A549 (cell line): Measurements from ENCODE around the gene CALML4. TPM values are rescaled to one million over a fixed set of nuclear protein-coding genes. Genes with fewer than 3 reads are reported as not detected.
"Not testable (repeated sequence)": the region's sequence is repeated elsewhere in the genome, so short reads cannot be mapped to it uniquely, and the experiment has no call there.

Experiments used
- ATAC-seq, 2 experiments: fragments of 200-7000 bp in 1 of 2; fragments of >200 bp in 1 of 2; cut with Nextera tagmentation in 1 of 2; cut with Tn5 transposase in 1 of 2; 3 replicates each; pipeline versions ENCODE4 v1.8.0 to v1.9.1; 2018 to 2020; ENCODE audit warnings: mild to moderate bottlenecking in 1 of 2, moderate library complexity in 1 of 2
- CTCF ChIA-PET: fragments of 300-600 bp; sonication (Branson Sonifier 250); formaldehyde crosslinking; extraction: SDS; loops from one replicate; lab custom pipeline; 2021; ENCODE audit warnings: antibody characterized with exemption, inconsistent platforms; lab: Yijun Ruan, JAX
- POLR2A ChIA-PET: fragments of 350-600 bp; formaldehyde crosslinking; extraction: SDS; loops from one replicate; lab custom pipeline; 2021; ENCODE audit warnings: antibody characterized with exemption, inconsistent platforms; lab: Yijun Ruan, JAX
- DNase-seq, 2 experiments: peaks; one replicate each; pipeline versions ENCODE4 v3.0.0 to v3.0.0-alpha.2; 2011 to 2016; ENCODE audit warnings: low read depth in 1 of 2, low spot score in 1 of 2
- FAIRE-seq: peaks from 2 replicates; lab custom pipeline; 2011; peaks lifted over from hg19 to GRCh38; lab: Jason Lieb, UNC
- H3K27ac ChIP-seq, 2 experiments: fragments of >200 bp; sonication (Bioruptor Twin); formaldehyde crosslinking; 3 replicates each; pipeline ENCODE4 v1.5.1; 2016 to 2017
- H3K4me1 ChIP-seq: fragments of >200 bp; sonication (Bioruptor Twin); formaldehyde crosslinking; 3 replicates; pipeline ENCODE4 v1.6.1; 2016
- H3K4me2 ChIP-seq: fragments of >200 bp; sonication (Bioruptor Twin); formaldehyde crosslinking; 3 replicates; pipeline ENCODE4 v1.6.1; 2016
- H3K4me3 ChIP-seq: fragments of >200 bp; sonication (Bioruptor Twin); formaldehyde crosslinking; 3 replicates; pipeline ENCODE4 v1.5.1; 2016
- H3K9me3 ChIP-seq: fragments of >200 bp; sonication (Bioruptor Twin); formaldehyde crosslinking; 3 replicates; pipeline ENCODE4 v1.6.1; 2016
- BCL3 ChIP-seq: fragments of >200 bp; sonication (Bioruptor Twin); formaldehyde crosslinking; IDR thresholded peaks from 3 replicates; pipeline ENCODE4 v1.6.1; 2016
- CBX8 ChIP-seq: fragments of 200-600 bp; sonication (generic); IDR thresholded peaks from 2 replicates; pipeline ENCODE4 v1.6.1; 2016
- E2F6 ChIP-seq: IDR thresholded peaks from 2 replicates; pipeline ENCODE4 v1.6.1; 2012; ENCODE audit warnings: low read depth, borderline replicate concordance
- EP300 ChIP-seq, 2 experiments: fragments of >200 bp; sonication (Bioruptor Twin); formaldehyde crosslinking; IDR thresholded peaks; 2 replicates in 1 of 2; 3 replicates in 1 of 2; pipeline ENCODE4 v1.6.1; 2016 to 2017
- ESRRA ChIP-seq: fragments of 150-350 bp; IDR thresholded peaks from 2 replicates; pipeline ENCODE4 v1.6.1; 2014; ENCODE audit warnings: mild to moderate bottlenecking, low read length, borderline replicate concordance
- GATA3 ChIP-seq: IDR thresholded peaks from 2 replicates; pipeline ENCODE4 v1.6.1; 2012; ENCODE audit warnings: borderline replicate concordance
- HES2 ChIP-seq: fragments of >200 bp; sonication (Bioruptor Twin); formaldehyde crosslinking; IDR thresholded peaks from 2 replicates; pipeline ENCODE4 v1.6.1; 2016
- HEYL ChIP-seq: fragments of 250-450 bp; sonication (Bioruptor Pico); IDR thresholded peaks from 2 replicates; pipeline ENCODE4 v1.8.0; 2021; ENCODE audit warnings: mild to moderate bottlenecking, moderate library complexity
- HOXB13 ChIP-seq: fragments of 250-450 bp; sonication (Bioruptor Pico); IDR thresholded peaks from 2 replicates; pipeline ENCODE4 v1.5.0; 2020; ENCODE audit warnings: low read depth, mild to moderate bottlenecking, moderate library complexity
- HOXB5 ChIP-seq: fragments of 250-450 bp; sonication (Bioruptor Pico); IDR thresholded peaks from 2 replicates; pipeline ENCODE4 v1.5.0; 2020; ENCODE audit warnings: mild to moderate bottlenecking, moderate library complexity
- JUN ChIP-seq, 2 experiments: fragments of >200 bp; sonication (Bioruptor Twin); formaldehyde crosslinking; IDR thresholded peaks; 2 replicates in 1 of 2; 3 replicates in 1 of 2; pipeline ENCODE4 v1.6.1; 2016 to 2017
- KDM5A ChIP-seq: fragments of 200-600 bp; sonication (generic); IDR thresholded peaks from 2 replicates; pipeline ENCODE4 v1.6.1; 2016; ENCODE audit warnings: antibody characterized with exemption, mild to moderate bottlenecking
- MAZ ChIP-seq: fragments of 150-350 bp; IDR thresholded peaks from 2 replicates; pipeline ENCODE4 v1.6.1; 2014; ENCODE audit warnings: antibody characterized with exemption, low read depth, low read length, borderline replicate concordance
- NFE2L2 ChIP-seq: fragments of 150-350 bp; conservative IDR thresholded peaks from 2 replicates; pipeline ENCODE4 v1.6.1; 2014; ENCODE audit warnings: low read length
- NR3C1 ChIP-seq: fragments of >200 bp; sonication (Bioruptor Twin); formaldehyde crosslinking; IDR thresholded peaks from 3 replicates; pipeline ENCODE4 v1.6.1; 2017
- POLR2A ChIP-seq: IDR thresholded peaks from 2 replicates; pipeline ENCODE4 v1.6.1; 2012; ENCODE audit warnings: mild to moderate bottlenecking, low read length
- RAD21 ChIP-seq, 2 experiments: fragments of >200 bp in 1 of 2; sonication (Bioruptor Twin) in 1 of 2; formaldehyde crosslinking in 1 of 2; IDR thresholded peaks in 1 of 2; conservative IDR thresholded peaks in 1 of 2; 2 replicates in 1 of 2; 3 replicates in 1 of 2; pipeline ENCODE4 v1.6.1; 2012 to 2018; ENCODE audit warnings: inconsistent platforms in 1 of 2
- RARB ChIP-seq: fragments of 250-450 bp; sonication (Bioruptor Pico); IDR thresholded peaks from 2 replicates; pipeline ENCODE4 v1.8.0; 2021; ENCODE audit warnings: mild to moderate bottlenecking, moderate library complexity
- RCOR1 ChIP-seq: fragments of 150-350 bp; IDR thresholded peaks from 2 replicates; pipeline ENCODE4 v1.6.1; 2014; ENCODE audit warnings: antibody characterized with exemption, low read length, low read depth
- TP53 ChIP-seq: fragments of 250-450 bp; sonication (Bioruptor Pico); IDR thresholded peaks from 2 replicates; pipeline ENCODE4 v1.5.0; 2021; ENCODE audit warnings: mild to moderate bottlenecking, moderate library complexity
- ZNF302 ChIP-seq: fragments of 250-450 bp; sonication (Bioruptor Pico); IDR thresholded peaks from 2 replicates; pipeline ENCODE4 v1.9.0; 2021; ENCODE audit warnings: inconsistent platforms, mild to moderate bottlenecking, moderate library complexity
- WGBS: methylation state at CpG from one replicate; pipeline ENCODE4 v1.1.6; 2017; ENCODE audit errors: missing lambda C conversion rate; 5-methylcytosine and 5-hydroxymethylcytosine counted together
- polyA plus RNA-seq, 4 experiments: library from polyadenylated mRNA; depleted of rRNA in 3 of 4; stranded (reverse); fragments of >200 nt; fragmentation: RNase III in 1 of 4; extraction: RNeasy Plus Mini Kit Qiagen cat#74134 plus additional on column Dnase treatment in 1 of 4; gene quantifications; 2 replicates in 3 of 4; 3 replicates in 1 of 4; pipeline ENCODE4 v1.2.3, GENCODE V29; 2011 to 2017
- TF ChIP-seq, protein P1 (sequence below): fragments of 450-650 bp; IDR thresholded peaks from 2 replicates; pipeline ENCODE4 v1.6.1; 2014; ENCODE audit warnings: antibody characterized with exemption
- TF ChIP-seq, protein P2 (sequence below): fragments of 200-600 bp; sonication (generic); IDR thresholded peaks from 2 replicates; pipeline ENCODE4 v1.6.1; 2016; ENCODE audit warnings: antibody characterized with exemption, mild to moderate bottlenecking, moderate library complexity

CALML4 gene
- polyA plus RNA-seq, 2 of the 4 experiments (the other 2 are of a cell fraction), result 12.1 to 18.2 TPM

DNA sequence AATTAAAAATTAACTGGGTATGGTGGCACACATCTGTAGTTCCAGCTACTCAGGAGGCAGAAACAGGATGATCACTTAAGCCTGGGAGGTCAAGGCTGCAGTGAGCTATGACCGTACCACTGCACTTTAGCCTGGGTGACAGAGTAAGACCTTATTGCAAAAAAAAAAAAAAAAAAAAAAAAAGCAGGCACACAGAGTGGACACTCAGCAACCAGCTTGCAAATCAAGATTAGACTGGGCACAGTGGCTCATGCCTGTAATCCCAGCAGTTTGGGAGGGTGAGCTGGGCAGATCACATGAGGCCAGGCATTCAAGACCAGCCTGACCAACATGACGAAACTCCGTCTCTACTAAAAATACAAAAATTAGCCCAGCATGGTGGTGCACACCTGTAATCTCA, 19.0 kb upstream of the CALML4 start:
- Histone ChIP-seq H3K4me3 (no peak overlapping the region), H3K4me1 (peaks cover 14% of the 10 kb centered on the region), H3K4me2 (no peak overlapping the region), H3K9me3 (no peaks in the 10 kb centered on the region), H3K27ac (no peak overlapping the region)
- no peak for TF ChIP-seq ZNF302
- TF ChIP-seq EP300 (IDR thresholded peaks at IDR 0.05), result no peak
- no peak for TF ChIP-seq RAD21 (conservative IDR thresholded peaks at IDR 0.05 in 1 of 2, IDR thresholded peaks at IDR 0.05 in 1 of 2)
- TF ChIP-seq E2F6, result no peak
- no peak for TF ChIP-seq TP53 (CRISPR knock-in tag)
- no peak for TF ChIP-seq HES2
- no peak for TF ChIP-seq NFE2L2
- no peak for TF ChIP-seq HEYL (CRISPR knock-in tag)
- 71% methylated on average over 3 of the region's 3 CpGs for WGBS
- DNase-seq, result no peak
- ChIA-PET POLR2A (no interaction called here), CTCF (interaction anchor here (0.6 to 3.2 kb wide), 6 partner anchors 8 to 984 kb away, joined by 3 to 15 read pairs (median 4); no protein-coding TSS in a partner anchor)
- ATAC-seq, result no peak
- FAIRE-seq, result no peak

GRCh38 chr15:68223171-68223570, 18.0 kb upstream of the CALML4 start:
- POLR2A ChIA-PET, result no interaction called here
- no peak for FAIRE-seq
- DNase-seq, result no peak
- Histone ChIP-seq H3K4me2 (no peak overlapping the region), H3K4me1 (peaks cover 10% of the 10 kb centered on the region), H3K9me3 (no peaks in the 10 kb centered on the region), H3K4me3 (no peak overlapping the region), H3K27ac (no peak overlapping the region)
- CTCF ChIA-PET, result interaction anchor here (3.2 kb wide), 1 partner anchor 12 kb away, joined by 15 read pairs; no protein-coding TSS in a partner anchor
- WGBS, result 94% methylated on average over 6 of the region's 6 CpGs
- TF ChIP-seq JUN (IDR thresholded peaks at IDR 0.05) (no peak), RARB (CRISPR knock-in tag) (no peak), NR3C1 (no peak), RAD21 (conservative IDR thresholded peaks at IDR 0.05 in 1 of 2, IDR thresholded peaks at IDR 0.05 in 1 of 2) (no peak), HES2 (no peak), KDM5A (no peak), CBX8 (no peak), BCL3 (no peak), MAZ (no peak), POLR2A (no peak), HOXB5 (CRISPR knock-in tag) (no peak), HOXB13 (CRISPR knock-in tag) (no peak), ESRRA (no peak), GATA3 (no peak), RCOR1 (no peak)
- TF ChIP-seq, protein P1, sequence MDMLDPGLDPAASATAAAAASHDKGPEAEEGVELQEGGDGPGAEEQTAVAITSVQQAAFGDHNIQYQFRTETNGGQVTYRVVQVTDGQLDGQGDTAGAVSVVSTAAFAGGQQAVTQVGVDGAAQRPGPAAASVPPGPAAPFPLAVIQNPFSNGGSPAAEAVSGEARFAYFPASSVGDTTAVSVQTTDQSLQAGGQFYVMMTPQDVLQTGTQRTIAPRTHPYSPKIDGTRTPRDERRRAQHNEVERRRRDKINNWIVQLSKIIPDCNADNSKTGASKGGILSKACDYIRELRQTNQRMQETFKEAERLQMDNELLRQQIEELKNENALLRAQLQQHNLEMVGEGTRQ, result no peak
- TF ChIP-seq, protein P2, sequence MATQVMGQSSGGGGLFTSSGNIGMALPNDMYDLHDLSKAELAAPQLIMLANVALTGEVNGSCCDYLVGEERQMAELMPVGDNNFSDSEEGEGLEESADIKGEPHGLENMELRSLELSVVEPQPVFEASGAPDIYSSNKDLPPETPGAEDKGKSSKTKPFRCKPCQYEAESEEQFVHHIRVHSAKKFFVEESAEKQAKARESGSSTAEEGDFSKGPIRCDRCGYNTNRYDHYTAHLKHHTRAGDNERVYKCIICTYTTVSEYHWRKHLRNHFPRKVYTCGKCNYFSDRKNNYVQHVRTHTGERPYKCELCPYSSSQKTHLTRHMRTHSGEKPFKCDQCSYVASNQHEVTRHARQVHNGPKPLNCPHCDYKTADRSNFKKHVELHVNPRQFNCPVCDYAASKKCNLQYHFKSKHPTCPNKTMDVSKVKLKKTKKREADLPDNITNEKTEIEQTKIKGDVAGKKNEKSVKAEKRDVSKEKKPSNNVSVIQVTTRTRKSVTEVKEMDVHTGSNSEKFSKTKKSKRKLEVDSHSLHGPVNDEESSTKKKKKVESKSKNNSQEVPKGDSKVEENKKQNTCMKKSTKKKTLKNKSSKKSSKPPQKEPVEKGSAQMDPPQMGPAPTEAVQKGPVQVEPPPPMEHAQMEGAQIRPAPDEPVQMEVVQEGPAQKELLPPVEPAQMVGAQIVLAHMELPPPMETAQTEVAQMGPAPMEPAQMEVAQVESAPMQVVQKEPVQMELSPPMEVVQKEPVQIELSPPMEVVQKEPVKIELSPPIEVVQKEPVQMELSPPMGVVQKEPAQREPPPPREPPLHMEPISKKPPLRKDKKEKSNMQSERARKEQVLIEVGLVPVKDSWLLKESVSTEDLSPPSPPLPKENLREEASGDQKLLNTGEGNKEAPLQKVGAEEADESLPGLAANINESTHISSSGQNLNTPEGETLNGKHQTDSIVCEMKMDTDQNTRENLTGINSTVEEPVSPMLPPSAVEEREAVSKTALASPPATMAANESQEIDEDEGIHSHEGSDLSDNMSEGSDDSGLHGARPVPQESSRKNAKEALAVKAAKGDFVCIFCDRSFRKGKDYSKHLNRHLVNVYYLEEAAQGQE, result no peak
- ATAC-seq, result no peak

- FAIRE-seq, H3K4me1 ChIP-seq, POLR2A ChIA-PET, H3K4me2 ChIP-seq, H3K9me3 ChIP-seq, ATAC-seq, H3K27ac ChIP-seq, CTCF ChIA-PET, DNase-seq, H3K4me3 ChIP-seq: not testable (repeated sequence)
- WGBS, result 97% methylated on average over 13 of the region's 18 CpGs
Measured at GRCh38 chr15:68222432-68222743, 17.3 kb upstream of the CALML4 start.

- POLR2A ChIA-PET, H3K4me1 ChIP-seq, ATAC-seq, H3K9me3 ChIP-seq, FAIRE-seq, H3K4me3 ChIP-seq, H3K4me2 ChIP-seq, DNase-seq, H3K27ac ChIP-seq: not testable (repeated sequence)
- WGBS, result 89% methylated on average over 34 of the region's 55 CpGs
- CTCF ChIA-PET, result interaction anchor here (2.6 kb wide), 1 partner anchor 10 kb away, joined by 30 read pairs; no protein-coding TSS in a partner anchor
Measured at GRCh38 chr15:68221530-68222431, 16.6 kb upstream of the CALML4 start.
